ENCODE data around the gene GRK5.

GRK5 gene

GRCh38 chr10:119282446-119282845, 75.1 kb downstream of the GRK5 start:
- no peak overlapping the region for H3K9ac ChIP-seq
- H3K4me1 ChIP-seq = peaks cover 37% of the 10 kb centered on the region
- no peak for TF ChIP-seq CTCF (IDR thresholded peaks at IDR 0.05)
- H3K36me3 ChIP-seq (ENCODE audit: control insufficient read depth, insufficient read depth, low read length) = no peaks in the 10 kb centered on the region
- H3K4me2 ChIP-seq (ENCODE audit: low read length) = no peak overlapping the region
- peak overlapping the region; percentile 79 for H3K27ac ChIP-seq
- H3K79me2 ChIP-seq = peaks cover 72% of the 10 kb centered on the region
- H2AFZ ChIP-seq = no peak overlapping the region
- H3K9me3 ChIP-seq (ENCODE audit: control insufficient read depth, low read length) = no peaks in the 10 kb centered on the region
- H3K27me3 ChIP-seq (ENCODE audit: control insufficient read depth, insufficient read depth, low read length) = no peaks in the 10 kb centered on the region
- H3K4me3 ChIP-seq (ENCODE audit: low read depth, low read length) = no peak overlapping the region

- no peaks in the 10 kb centered on the region for H3K27me3 ChIP-seq (ENCODE audit: control insufficient read depth, insufficient read depth, low read length)
- peaks cover 41% of the 10 kb centered on the region for H3K4me1 ChIP-seq
- no peak overlapping the region for H3K9ac ChIP-seq
- no peaks in the 10 kb centered on the region for H3K36me3 ChIP-seq (ENCODE audit: control insufficient read depth, insufficient read depth, low read length)
- H3K4me3 ChIP-seq (ENCODE audit: low read depth, low read length) = no peak overlapping the region
- no peak overlapping the region for H3K27ac ChIP-seq
- no peak overlapping the region for H3K4me2 ChIP-seq (ENCODE audit: low read length)
- no peak for TF ChIP-seq CTCF (IDR thresholded peaks at IDR 0.05)
- H3K9me3 ChIP-seq (ENCODE audit: control insufficient read depth, low read length) = no peaks in the 10 kb centered on the region
- H2AFZ ChIP-seq = no peak overlapping the region
- peaks cover 72% of the 10 kb centered on the region for H3K79me2 ChIP-seq
These were observed 76.0 kb downstream of the GRK5 start for GRCh38 chr10:119283387-119283786.

- Histone ChIP-seq H3K79me2 (peaks cover 73% of the 10 kb centered on the region), H3K9me3 (ENCODE audit: control insufficient read depth, low read length) (no peaks in the 10 kb centered on the region), H3K4me2 (ENCODE audit: low read length) (no peak overlapping the region), H3K27ac (no peak overlapping the region), H3K36me3 (ENCODE audit: control insufficient read depth, insufficient read depth, low read length) (no peaks in the 10 kb centered on the region), H3K9ac (no peak overlapping the region), H3K27me3 (ENCODE audit: control insufficient read depth, insufficient read depth, low read length) (no peaks in the 10 kb centered on the region), H3K4me3 (ENCODE audit: low read depth, low read length) (no peak overlapping the region), H2AFZ (no peak overlapping the region), H3K4me1 (peaks cover 45% of the 10 kb centered on the region)
- TF ChIP-seq CTCF (IDR thresholded peaks at IDR 0.05) = no peak
These were observed 76.4 kb downstream of the GRK5 start for GRCh38 chr10:119283818-119284217.

GRCh38 chr10:119284679-119285096, 77.3 kb downstream of the GRK5 start:
- Histone ChIP-seq H3K36me3 (ENCODE audit: control insufficient read depth, insufficient read depth, low read length) (no peaks in the 10 kb centered on the region), H3K9ac (no peak overlapping the region), H3K4me3 (ENCODE audit: low read depth, low read length) (no peak overlapping the region), H3K4me2 (ENCODE audit: low read length) (no peak overlapping the region), H3K79me2 (peaks cover 78% of the 10 kb centered on the region), H3K27me3 (ENCODE audit: control insufficient read depth, insufficient read depth, low read length) (no peaks in the 10 kb centered on the region), H2AFZ (no peak overlapping the region), H3K27ac (no peak overlapping the region), H3K9me3 (ENCODE audit: control insufficient read depth, low read length) (no peaks in the 10 kb centered on the region), H3K4me1 (peaks cover 54% of the 10 kb centered on the region)
- TF ChIP-seq CTCF (IDR thresholded peaks at IDR 0.05) = no peak

GRCh38 chr10:119285495-119286267, 78.3 kb downstream of the GRK5 start:
- Histone ChIP-seq H3K79me2 (peaks cover 85% of the 10 kb centered on the region), H3K4me2 (ENCODE audit: low read length) (no peak overlapping the region), H2AFZ (no peak overlapping the region), H3K9me3 (ENCODE audit: control insufficient read depth, low read length) (no peaks in the 10 kb centered on the region), H3K27me3 (ENCODE audit: control insufficient read depth, insufficient read depth, low read length) (no peaks in the 10 kb centered on the region), H3K4me1 (peaks cover 60% of the 10 kb centered on the region), H3K27ac (no peak overlapping the region), H3K4me3 (ENCODE audit: low read depth, low read length) (no peak overlapping the region), H3K9ac (no peak overlapping the region), H3K36me3 (ENCODE audit: control insufficient read depth, insufficient read depth, low read length) (no peaks in the 10 kb centered on the region)
- no peak for TF ChIP-seq CTCF (IDR thresholded peaks at IDR 0.05)
